Stimulated activated CD4-positive, alpha-beta T cell treated with anti-CD3 and anti-CD28 coated beads, Interleukin-2, amount 100 ng/mL, for 24 hours (primary cell): ENCODE measurements around the gene PTGDR.
A peak's percentile ranks its signal among the peaks of the same experiment; 100 is the strongest.

Source experiments
- DNase-seq, 2 donors: peaks; one replicate each; pipeline ENCODE4 v3.0.0-alpha.2; 2020

PTGDR gene

GRCh38 chr14:52265253-52265652 lies 2.2 kb upstream of the PTGDR start:
- no peak for DNase-seq

GRCh38 chr14:52266179-52266578 lies 1.3 kb upstream of the PTGDR start:
- DNase-seq, result no peak

- DNase-seq, result no peak
Observed at GRCh38 chr14:52266782-52267181, 716 bp upstream of the PTGDR start.

- DNase-seq, result peak; percentile 22 to 46
Observed at GRCh38 chr14:52268279-52269061, 972 bp downstream of the PTGDR start.

- no peak for DNase-seq
Observed at GRCh38 chr14:52269100-52269499, 1.6 kb downstream of the PTGDR start.

- no peak for DNase-seq
Observed at GRCh38 chr14:52269982-52270381, 2.5 kb downstream of the PTGDR start.

GRCh38 chr14:52271538-52271937 lies 4.0 kb downstream of the PTGDR start:
- DNase-seq, result no peak

- DNase-seq, result no peak
Observed at GRCh38 chr14:52272375-52272774, 4.9 kb downstream of the PTGDR start.

GRCh38 chr14:52275372-52275771 lies 7.9 kb downstream of the PTGDR start:
- DNase-seq, result peak in 1 of 2 donors; percentile 5

- no peak for DNase-seq
Observed at GRCh38 chr14:52277552-52277951, 10.1 kb downstream of the PTGDR start.

- DNase-seq, result no peak
Observed at GRCh38 chr14:52279408-52279807, 11.9 kb downstream of the PTGDR start.

- DNase-seq, result no peak
Observed at GRCh38 chr14:52283099-52283498, 15.6 kb downstream of the PTGDR start.

- DNase-seq, result no peak
Observed at GRCh38 chr14:52286661-52287649, 19.5 kb downstream of the PTGDR start.

- DNase-seq, result no peak
Observed at GRCh38 chr14:52296378-52296777, 28.9 kb downstream of the PTGDR start.

- DNase-seq, result no peak
Observed at GRCh38 chr14:52298795-52299194, 31.3 kb downstream of the PTGDR start.

GRCh38 chr14:52299692-52300278 lies 32.3 kb downstream of the PTGDR start:
- no peak for DNase-seq

- DNase-seq, result no peak
Observed at GRCh38 chr14:52303236-52303635, 35.7 kb downstream of the PTGDR start.

- no peak for DNase-seq
Observed at GRCh38 chr14:52304248-52304904, 36.9 kb downstream of the PTGDR start.

GRCh38 chr14:52305014-52305413 lies 37.5 kb downstream of the PTGDR start:
- DNase-seq, result no peak

- DNase-seq, result no peak
Observed at GRCh38 chr14:52307376-52307775, 39.9 kb downstream of the PTGDR start.

GRCh38 chr14:52307905-52308304 lies 40.4 kb downstream of the PTGDR start:
- DNase-seq, result no peak

GRCh38 chr14:52310541-52310940 lies 43.0 kb downstream of the PTGDR start:
- no peak for DNase-seq

- DNase-seq, result no peak
Observed at GRCh38 chr14:52312931-52313355, 45.4 kb downstream of the PTGDR start.
